Hepatic stellate cell (primary cell): ENCODE data around the gene CACNA1A.

Source experiments
- DNase-seq: peaks from one replicate; pipeline ENCODE4 v3.0.0; 2011; ENCODE audit warnings: low spot score

CACNA1A gene

DNA sequence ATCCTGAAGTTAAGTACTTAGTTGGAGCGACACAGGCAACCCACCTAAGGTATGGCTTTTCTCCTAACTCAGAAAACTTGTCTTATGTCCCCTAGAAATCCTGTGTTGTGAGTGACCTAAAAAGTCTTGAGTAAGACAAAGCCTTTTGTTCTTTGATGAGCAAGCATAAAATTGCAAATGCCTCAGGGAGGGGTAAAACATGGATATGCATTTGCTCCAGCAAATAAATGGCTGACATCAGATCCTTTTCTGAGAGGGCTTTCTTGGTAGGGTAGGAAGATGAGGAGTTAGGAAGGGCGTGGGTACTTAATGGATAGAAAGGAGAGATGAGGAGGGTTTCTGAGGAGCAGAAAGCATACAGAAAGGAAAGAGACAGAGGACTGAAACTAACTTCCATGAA lies 192.4 kb downstream of the CACNA1A start:
- DNase-seq = no peak

- no peak for DNase-seq
These were observed 196.4 kb downstream of the CACNA1A start for GRCh38 chr19:13309864-13310263.

GRCh38 chr19:13303381-13304129 lies 202.7 kb downstream of the CACNA1A start:
- no peak for DNase-seq

DNA sequence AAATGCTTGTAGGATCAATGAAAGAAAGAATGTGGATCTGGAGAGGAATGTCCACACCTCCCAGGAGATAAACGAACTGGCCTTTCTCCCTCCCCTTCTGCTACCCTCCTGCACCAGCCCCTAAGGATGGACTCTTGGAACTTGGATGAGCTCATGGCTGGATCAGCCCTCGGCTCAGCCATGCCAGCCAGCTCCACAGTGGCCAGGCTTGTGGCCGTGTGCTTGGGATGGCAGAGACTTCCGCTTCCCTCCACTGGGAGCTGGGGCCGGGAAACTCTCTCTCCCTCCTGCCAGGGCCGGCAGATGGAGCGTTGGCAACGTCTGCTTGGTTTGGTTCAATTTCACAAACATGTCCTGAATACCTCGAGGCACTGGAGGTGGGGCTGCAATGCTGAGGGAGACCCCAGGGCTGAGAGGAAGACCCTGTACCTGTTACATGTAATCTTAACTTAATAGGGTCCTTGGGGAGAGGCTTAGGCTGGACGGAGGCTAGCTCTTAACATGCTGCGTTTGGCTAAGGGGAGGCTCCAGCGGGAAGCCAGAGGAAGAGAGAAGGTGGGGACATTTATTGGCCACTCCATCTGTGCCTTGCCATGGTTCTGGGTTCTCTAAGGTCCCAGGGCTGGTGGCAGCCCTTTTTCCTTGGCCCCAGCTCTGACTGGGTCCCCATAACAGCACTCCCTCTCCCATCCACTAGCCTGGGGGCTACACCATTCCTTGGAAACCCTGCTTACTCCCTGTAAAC lies 203.6 kb downstream of the CACNA1A start:
- no peak for DNase-seq

- no peak for DNase-seq
These were observed 204.5 kb downstream of the CACNA1A start for GRCh38 chr19:13301627-13302334.

DNA sequence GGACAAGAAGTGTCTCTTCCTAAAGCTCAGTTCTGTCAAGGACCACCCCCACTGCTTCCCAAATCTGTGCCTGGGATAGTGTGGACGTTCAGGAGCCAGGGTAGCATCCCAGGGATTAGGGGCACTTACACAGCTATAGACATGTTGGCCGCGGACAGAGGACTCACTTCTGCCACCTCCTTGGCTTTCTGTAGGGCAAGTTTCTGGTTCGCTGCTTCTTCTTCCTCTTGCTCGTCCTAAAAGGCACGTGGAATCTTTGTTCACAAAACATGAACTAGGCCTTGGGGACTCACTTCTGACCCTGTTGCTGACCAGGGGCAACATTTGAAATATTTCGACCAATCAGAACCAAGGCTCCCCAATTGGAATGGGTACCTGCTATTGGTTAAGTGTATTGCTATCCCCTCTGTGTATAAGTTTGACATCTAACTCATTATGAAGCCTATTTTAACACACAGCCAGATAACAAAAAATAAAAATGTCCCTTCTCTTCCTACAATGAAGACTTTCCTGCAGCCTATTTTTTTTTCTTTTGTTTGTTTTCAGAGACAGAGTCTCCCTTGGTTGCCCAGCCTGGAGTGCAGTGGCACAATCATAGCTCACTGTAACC lies 205.8 kb downstream of the CACNA1A start:
- DNase-seq = no peak

GRCh38 chr19:13299838-13300237 lies 206.4 kb downstream of the CACNA1A start:
- no peak for DNase-seq

DNA sequence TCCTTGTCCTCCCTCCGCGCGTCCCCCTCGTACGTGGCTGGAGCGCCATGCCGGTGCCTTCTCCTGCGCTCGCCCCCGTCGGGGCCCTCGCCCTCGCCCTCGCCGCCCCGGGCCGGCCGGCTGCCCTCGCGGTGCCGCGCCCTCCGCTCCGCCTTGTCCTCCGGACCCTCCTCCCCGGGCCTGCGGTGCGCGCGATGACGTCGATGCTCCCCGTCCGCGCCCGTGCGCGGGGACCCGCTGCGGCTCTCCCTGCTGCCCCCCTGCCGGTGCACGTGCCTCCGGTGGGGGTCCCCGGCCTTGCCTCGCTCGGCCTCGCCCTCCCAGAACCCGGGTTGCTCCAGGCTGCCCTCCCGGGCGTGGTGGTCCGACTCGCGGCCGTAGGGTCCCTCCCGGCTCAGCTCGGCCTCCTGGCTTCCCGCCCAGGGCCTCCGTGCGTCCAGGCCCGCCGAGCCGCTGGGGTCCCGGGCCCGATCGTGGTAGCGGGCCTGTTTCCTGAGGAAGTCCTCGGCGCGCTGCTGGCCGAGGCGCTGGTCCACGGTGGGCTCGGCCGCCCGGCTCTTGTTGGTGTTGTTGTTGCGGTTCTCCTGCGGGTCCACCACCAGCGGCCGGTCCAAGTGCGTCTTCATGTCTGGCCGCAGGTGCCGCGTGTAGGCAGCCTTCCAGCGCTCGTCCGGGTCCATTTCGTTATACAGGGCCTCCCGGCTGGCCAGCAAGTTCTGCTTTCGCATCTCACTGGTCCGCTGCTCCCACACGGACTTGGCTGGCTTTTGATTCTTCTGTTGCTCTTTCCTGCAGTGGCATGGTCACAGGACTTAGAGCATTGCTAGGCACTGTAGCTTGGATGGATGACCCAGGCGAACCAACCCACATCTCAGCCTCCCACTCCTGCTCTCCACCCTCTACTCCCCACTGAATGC lies 207.5 kb downstream of the CACNA1A start:
- no peak for DNase-seq

GRCh38 chr19:13297023-13297422 lies 209.3 kb downstream of the CACNA1A start:
- DNase-seq = no peak

- DNase-seq = no peak
These were observed 211.3 kb downstream of the CACNA1A start for GRCh38 chr19:13294812-13295567.

- DNase-seq = no peak
These were observed 214.4 kb downstream of the CACNA1A start for GRCh38 chr19:13291913-13292312.

GRCh38 chr19:13290741-13291140 lies 215.5 kb downstream of the CACNA1A start:
- DNase-seq = no peak

GRCh38 chr19:13289295-13289694 lies 217.0 kb downstream of the CACNA1A start:
- DNase-seq = no peak

DNA sequence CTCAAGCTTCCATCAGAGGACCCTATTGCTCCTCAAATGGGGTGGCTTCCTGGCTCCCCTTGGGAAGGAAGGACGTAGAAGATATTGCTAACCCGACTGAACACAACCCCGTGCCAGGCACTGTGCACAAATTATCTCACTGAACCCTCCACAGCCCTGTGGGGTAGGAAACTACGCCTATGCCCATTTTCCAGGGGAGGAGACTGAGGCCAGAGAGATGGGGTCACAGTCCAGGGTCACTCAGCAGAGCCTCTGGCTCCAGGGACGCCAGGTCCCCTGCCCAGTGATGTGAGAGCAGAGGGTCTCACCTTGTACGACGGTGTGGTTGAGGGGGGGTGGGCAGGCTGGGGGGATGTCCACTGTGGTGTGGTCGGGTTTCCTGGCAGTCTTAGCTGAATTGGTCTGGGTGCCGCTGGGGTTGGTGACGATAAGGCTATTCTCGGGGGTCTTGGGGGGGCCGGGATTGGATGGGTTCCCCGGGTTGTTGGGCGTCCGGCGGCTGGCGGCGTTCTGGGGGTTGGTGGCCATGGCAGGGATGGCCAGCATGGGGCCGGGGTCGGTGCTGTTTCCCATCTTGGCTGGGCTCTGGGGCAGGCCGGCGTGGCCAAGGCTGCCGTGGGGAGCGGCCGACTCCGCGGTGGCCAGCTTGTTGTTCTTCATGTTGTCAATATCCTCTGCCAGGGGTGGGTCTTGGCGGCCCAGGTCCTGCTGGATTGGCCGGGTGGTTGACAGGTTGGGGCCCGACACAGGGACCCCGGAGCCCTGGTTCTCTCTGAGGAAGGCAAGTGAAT lies 219.9 kb downstream of the CACNA1A start:
- DNase-seq = no peak

DNA sequence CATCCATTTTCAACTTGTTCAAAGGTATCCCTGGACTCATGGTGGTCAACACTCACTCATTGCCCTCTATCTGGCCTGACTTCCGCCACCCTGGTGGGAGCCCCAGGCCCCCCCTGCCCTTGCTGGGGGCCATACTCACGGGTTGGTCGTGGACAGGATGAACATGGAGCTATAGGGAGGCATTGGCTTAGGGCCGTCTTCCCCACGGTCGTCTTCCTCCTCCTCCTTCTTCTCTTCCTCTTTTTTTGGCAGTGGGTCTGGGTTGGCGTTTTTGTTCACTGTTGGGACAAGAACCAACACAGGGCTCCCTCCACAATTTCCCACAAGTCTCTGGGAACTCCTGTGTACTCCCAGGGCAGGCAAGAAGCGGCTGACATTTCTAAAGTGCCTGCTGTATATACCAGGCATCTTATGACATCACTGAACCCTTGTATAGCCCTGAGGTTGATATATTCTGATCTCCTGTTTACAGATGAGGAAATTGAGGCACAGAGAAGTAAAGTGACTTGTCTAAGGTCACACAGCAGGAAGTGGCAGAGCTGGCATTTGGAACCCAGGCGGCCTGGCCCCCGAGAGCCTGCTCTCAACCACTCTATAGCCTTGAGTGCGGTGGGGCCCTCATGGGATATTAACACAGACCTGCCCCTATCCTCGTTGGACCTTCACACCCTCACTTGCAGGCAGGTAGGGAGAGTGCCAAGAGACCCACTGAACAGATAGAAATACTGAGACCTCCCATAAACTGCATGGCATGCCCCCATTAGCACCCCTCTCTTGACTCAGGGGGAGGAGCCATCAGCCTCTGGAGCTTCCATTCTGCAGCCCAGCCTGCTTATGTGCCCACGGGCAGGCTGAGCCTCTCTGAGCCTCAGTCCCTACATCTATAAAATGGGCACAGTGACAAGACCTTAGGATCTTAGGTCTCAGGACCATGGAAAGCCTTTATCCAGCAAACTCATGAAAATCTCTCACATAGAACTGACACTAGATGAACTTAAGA lies 221.1 kb downstream of the CACNA1A start:
- no peak for DNase-seq

- no peak for DNase-seq
These were observed 222.4 kb downstream of the CACNA1A start for GRCh38 chr19:13283871-13284270.

- DNase-seq = no peak
These were observed 223.7 kb downstream of the CACNA1A start for GRCh38 chr19:13282486-13283065.
